Fibroblast of pulmonary artery (primary cell): Measurements from ENCODE around the gene RPL39.

Experiments used
- DNase-seq: peaks from one replicate; pipeline ENCODE4 v3.0.0-alpha.2; 2010; ENCODE audit warnings: low read depth
- H3K4me3 ChIP-seq: replicated peaks from 2 replicates; pipeline ENCODE4 v1.5.1; 2011; ENCODE audit warnings: low read depth, mild to moderate bottlenecking, control low read depth, low read length, moderate library complexity
- TF ChIP-seq, protein P1 (sequence below): IDR thresholded peaks from 2 replicates; pipeline ENCODE4 v1.5.1; 2011; ENCODE audit warnings: mild to moderate bottlenecking, control low read depth, low read length, inconsistent platforms; ENCODE audit errors: missing control alignments

The RPL39 gene

DNA sequence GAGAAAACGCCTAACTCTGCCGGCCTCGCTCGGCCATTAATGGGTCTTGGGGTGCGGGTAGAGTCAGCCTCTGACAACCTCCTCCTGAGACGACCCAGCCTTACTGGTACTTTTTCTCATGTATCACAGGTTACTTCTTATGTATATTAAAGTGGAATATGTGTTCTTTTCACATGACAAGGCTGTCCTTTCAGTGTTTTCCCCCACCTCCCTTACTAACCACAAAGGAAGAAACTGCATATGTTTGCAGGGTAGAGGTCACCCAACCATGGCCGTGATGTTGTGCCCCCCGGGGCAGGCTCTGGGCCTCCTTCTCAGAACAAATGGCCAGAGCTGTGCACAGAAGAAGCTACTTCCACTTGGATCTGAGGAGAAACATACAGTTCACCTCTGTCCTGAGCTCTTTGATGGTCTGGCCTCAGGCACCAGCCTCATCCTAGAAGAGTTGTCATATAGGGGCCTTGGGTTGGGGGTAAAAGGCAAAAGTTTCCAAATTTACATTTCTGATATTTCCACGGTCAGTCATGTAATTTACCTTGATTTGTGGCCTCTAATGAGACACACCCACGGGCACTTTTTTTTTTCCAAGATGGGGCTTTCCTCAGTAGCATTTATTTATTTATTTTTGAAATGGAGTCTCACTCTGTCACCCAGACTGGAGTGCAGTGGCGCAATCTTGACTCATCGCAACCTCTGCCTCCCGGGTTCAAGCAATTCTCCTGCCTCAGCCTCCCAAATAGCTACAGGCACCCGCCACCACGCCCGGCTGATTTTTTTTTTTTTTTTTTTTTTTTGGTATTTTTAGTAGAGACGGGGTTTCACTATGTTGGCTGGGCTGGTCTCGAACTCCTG lies 31.2 kb downstream of the RPL39 start:
- DNase-seq = no peak
- TF ChIP-seq, protein P1, sequence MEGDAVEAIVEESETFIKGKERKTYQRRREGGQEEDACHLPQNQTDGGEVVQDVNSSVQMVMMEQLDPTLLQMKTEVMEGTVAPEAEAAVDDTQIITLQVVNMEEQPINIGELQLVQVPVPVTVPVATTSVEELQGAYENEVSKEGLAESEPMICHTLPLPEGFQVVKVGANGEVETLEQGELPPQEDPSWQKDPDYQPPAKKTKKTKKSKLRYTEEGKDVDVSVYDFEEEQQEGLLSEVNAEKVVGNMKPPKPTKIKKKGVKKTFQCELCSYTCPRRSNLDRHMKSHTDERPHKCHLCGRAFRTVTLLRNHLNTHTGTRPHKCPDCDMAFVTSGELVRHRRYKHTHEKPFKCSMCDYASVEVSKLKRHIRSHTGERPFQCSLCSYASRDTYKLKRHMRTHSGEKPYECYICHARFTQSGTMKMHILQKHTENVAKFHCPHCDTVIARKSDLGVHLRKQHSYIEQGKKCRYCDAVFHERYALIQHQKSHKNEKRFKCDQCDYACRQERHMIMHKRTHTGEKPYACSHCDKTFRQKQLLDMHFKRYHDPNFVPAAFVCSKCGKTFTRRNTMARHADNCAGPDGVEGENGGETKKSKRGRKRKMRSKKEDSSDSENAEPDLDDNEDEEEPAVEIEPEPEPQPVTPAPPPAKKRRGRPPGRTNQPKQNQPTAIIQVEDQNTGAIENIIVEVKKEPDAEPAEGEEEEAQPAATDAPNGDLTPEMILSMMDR = no peak
- H3K4me3 ChIP-seq = no peak overlapping the region

DNA sequence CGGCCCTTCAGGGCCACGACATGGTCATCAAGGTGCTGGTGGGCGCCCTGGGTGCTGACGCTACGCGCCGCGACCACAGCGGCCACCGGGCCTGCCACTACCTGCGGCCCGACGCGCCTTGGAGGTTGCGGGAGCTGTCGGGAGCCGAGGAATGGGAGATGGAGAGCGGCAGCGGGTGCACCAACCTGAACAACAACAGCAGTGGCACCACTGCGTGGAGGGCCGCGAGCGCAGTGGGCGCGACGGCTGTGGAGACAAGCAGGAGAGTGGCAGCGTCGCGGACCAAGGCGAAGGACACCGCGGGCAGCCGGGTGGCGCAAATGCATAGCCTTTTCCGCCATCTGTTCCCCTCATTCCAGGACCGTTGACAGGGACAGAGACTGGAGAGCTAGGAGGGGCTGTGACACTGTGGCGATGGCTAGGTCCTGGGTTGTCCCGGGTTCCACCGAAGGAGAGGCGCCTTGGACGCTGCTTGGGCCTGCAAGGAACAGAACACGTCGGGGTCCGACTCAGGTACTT lies 32.1 kb downstream of the RPL39 start:
- TF ChIP-seq, protein P1 = no peak
- peak overlapping the region; percentile 47 for H3K4me3 ChIP-seq

GRCh38 chrX:119758731-119759247 lies 32.6 kb downstream of the RPL39 start:
- peak overlapping the region; percentile 47 for H3K4me3 ChIP-seq
- TF ChIP-seq, protein P1 = no peak
- DNase-seq = no peak

More for the DNA sequence above, 32.1 kb downstream of the RPL39 start:
- no peak for DNase-seq

DNA sequence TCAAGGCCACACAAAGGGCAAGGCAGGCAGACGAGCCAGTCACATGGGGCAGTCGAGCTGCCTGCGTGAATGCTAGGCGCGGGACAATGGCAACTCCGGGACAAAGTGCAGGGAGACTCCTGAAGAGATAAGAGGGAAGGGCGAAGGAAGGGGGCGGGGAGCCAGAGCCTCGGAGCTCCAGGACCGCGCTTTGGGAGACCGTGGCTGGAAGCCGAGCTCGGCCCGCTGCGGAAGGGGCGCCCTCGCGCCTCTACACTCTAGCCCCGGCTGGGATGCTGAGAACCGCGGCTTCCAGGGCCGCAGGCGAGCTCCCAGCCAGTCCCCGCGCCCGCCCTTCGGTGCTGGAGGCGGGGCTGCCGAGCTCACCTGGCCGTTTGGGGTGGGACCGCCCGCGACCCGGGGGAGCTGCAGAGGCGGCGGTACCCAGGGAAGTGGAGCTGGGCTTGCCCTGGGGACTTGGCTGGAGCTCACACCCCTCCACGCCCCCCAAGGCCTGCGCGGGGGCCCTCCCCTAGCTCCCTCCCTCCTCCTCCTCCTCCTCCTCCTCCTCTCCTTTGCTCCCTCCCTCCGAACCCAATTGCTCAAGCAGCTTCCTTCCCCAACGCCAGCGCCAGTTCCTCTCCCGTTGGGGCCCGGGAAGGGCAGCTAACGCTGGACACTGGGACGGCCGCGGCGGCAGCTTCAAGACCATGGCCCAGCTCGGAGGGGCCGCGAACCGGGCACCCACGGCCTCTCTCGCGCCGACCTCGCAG lies 33.3 kb downstream of the RPL39 start, which contains the start of gene SOWAHD:
SOWAHD (plus strand) TSS at position 610 of the 752 bp plus-strand sequence; CDS start at position 690, 80 bp downstream.
- TF ChIP-seq, protein P1 = no peak
- peak within 1 kb of the TSS; percentile 47 for H3K4me3 ChIP-seq
- peak; percentile 33 for DNase-seq

DNA sequence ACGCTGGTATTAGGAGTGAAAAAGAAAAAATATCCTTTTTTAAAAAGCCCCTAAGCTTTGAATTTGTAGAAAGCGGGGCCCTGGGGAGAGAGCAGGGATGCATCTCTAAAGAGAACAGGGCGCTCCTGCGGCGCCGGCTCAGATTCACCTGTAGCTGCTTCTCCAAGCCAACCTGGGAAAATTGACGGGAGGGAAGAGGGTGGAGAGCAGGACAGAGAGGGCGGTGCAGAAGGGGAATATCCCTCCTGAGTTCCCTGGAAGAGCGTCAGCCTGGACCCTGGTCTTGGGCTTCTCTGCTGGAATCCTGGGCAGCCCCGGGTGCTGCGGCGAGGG lies 33.8 kb downstream of the RPL39 start:
- TF ChIP-seq, protein P1 = no peak
- DNase-seq = no peak
- H3K4me3 ChIP-seq = no peak overlapping the region

DNA sequence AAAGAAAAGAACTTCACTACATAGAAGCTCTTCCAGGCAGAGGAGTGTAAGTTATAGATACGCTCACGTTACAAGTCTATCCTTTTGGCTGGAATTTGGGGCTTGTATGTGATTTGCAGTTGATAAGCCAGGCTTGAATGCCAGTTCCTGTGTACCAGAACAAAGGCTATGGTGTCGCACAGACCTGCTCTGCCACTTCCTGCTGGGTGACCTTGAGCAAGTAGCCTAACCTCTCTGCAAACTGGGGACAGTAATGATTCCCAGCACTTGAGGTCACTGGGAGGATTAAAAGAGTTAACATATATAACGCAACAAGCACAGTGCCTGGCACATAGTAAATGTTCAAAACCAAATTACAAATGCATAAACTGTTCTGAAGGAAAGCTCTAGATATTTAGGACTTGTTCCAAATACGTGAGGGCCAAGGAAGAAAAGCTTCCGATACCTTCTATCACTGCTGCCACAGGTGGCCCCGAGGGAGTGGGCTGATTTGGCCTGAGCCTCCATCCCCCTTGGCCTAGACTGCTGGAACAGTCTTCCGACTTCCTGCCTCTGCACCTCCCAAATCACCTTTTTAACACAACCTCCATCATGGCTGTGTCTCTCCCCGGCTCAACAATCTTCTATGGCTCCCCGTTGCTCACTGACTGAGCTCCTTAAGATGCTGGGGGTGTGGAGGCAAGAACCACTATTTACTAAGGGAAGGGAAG lies 34.3 kb downstream of the RPL39 start:
- TF ChIP-seq, protein P1 = no peak
- DNase-seq = no peak
- H3K4me3 ChIP-seq = no peak overlapping the region
